Measurements from ENCODE around the gene SMG7.

GRCh38 chr1:183435497-183435896 lies 36.8 kb upstream of the SMG7 start:
- TF ChIP-seq ATF2 (IDR thresholded peaks at IDR 0.05; ENCODE audit: low read length) (no peak), ZNF274 (IDR thresholded peaks at IDR 0.05; ENCODE audit: insufficient read depth, insufficient read length) (no peak), GABPA (IDR thresholded peaks at IDR 0.05; ENCODE audit: low read depth) (no peak), CTCF (IDR thresholded peaks at IDR 0.05 in 2 of 3, conservative IDR thresholded peaks at IDR 0.05 in 1 of 3; ENCODE audit: control insufficient read depth in 2 of 3, extremely low read depth in 1 of 3, insufficient read depth in 1 of 3, low read depth in 3 of 3, low read length in 3 of 3) (no peak), E4F1 (IDR thresholded peaks at IDR 0.05; ENCODE audit: borderline replicate concordance, partially characterized antibody) (no peak), EZH2 (IDR thresholded peaks at IDR 0.05; ENCODE audit: borderline replicate concordance, control insufficient read depth, low read depth, low read length) (no peak), HCFC1 (IDR thresholded peaks at IDR 0.05; ENCODE audit: low read length) (no peak), SMC3 (IDR thresholded peaks at IDR 0.05; ENCODE audit: borderline replicate concordance, low read length) (no peak), ELK1 (IDR thresholded peaks at IDR 0.05; ENCODE audit: low read depth, low read length) (no peak), MAX (IDR thresholded peaks at IDR 0.05; ENCODE audit: low read depth, low read length) (no peak), MXI1 (IDR thresholded peaks at IDR 0.05; ENCODE audit: low read depth, low read length) (no peak), E2F4 (IDR thresholded peaks at IDR 0.05; ENCODE audit: low read depth, low read length) (no peak), PAX5 (IDR thresholded peaks at IDR 0.05; ENCODE audit: borderline replicate concordance, low read depth, low read length) (no peak)

Data from GM12878 (cell line).